Mammary epithelial cell (primary cell): Measurements from ENCODE around the gene IQGAP2.

Experiments used
- CTCF ChIP-seq, 2 donors: IDR thresholded peaks in 1 of 2; conservative IDR thresholded peaks in 1 of 2; 2 replicates each; pipeline ENCODE4 v1.5.1; 2011 to 2012; ENCODE audit warnings: inconsistent platforms in 2 of 2, low read length in 2 of 2, mild to moderate bottlenecking in 2 of 2, control low read depth in 1 of 2, low read depth in 1 of 2; ENCODE audit not compliant: insufficient read depth in 1 of 2; ENCODE audit errors: extremely low read depth in 1 of 2
- EZH2 ChIP-seq: IDR thresholded peaks from 2 replicates; pipeline ENCODE4 v1.6.1; 2012; ENCODE audit warnings: low read length, inconsistent platforms, borderline replicate concordance

GRCh38 chr5:76455531-76456133, 52.5 kb downstream of the IQGAP2 start:
- no peak for TF ChIP-seq CTCF (conservative IDR thresholded peaks at IDR 0.05 in 1 of 2, IDR thresholded peaks at IDR 0.05 in 1 of 2; ENCODE audit: extremely low read depth in 1 of 2, insufficient read depth in 1 of 2, low read depth in 1 of 2, low read length in 2 of 2)
- no peak for TF ChIP-seq EZH2
